H9 (cell line): ENCODE data around the gene MIPEP. TPM values are rescaled to one million over a fixed set of nuclear protein-coding genes. Genes with fewer than 3 reads are reported as not detected.

Experiments used
- DNase-seq: peaks from one replicate; pipeline ENCODE4 v3.0.0-alpha.2; 2017
- H2AFZ ChIP-seq: one replicate; pipeline ENCODE4 v1.6.1; 2013; ENCODE audit warnings: mild to moderate bottlenecking, low read length, control low read depth, moderate library complexity
- H2AK5ac ChIP-seq: 2 replicates; pipeline ENCODE4 v1.6.1; 2013; ENCODE audit warnings: low read length, control low read depth, mixed read lengths; ENCODE audit not compliant: insufficient read length
- H2BK120ac ChIP-seq: one replicate; pipeline ENCODE4 v1.6.1; 2013; ENCODE audit warnings: low read depth, mild to moderate bottlenecking, low read length, control low read depth, inconsistent platforms; ENCODE audit not compliant: poor library complexity, severe bottlenecking
- H2BK12ac ChIP-seq: 2 replicates; pipeline ENCODE4 v1.6.1; 2013; ENCODE audit warnings: low read length, control low read depth, mixed read lengths, low read depth; ENCODE audit not compliant: insufficient read length
- H2BK15ac ChIP-seq: 2 replicates; pipeline ENCODE4 v1.6.1; 2013; ENCODE audit warnings: low read depth, low read length, control low read depth
- H2BK20ac ChIP-seq: one replicate; pipeline ENCODE4 v1.6.1; 2013; ENCODE audit warnings: low read depth, mild to moderate bottlenecking, low read length, control low read depth, inconsistent platforms; ENCODE audit not compliant: poor library complexity, severe bottlenecking
- H2BK5ac ChIP-seq: 2 replicates; pipeline ENCODE4 v1.6.1; 2013; ENCODE audit warnings: low read length, control low read depth, mixed read lengths; ENCODE audit not compliant: insufficient read length
- H3K14ac ChIP-seq: 2 replicates; pipeline ENCODE4 v1.6.1; 2013; ENCODE audit warnings: low read length, control low read depth; ENCODE audit not compliant: insufficient read depth
- H3K18ac ChIP-seq: 2 replicates; pipeline ENCODE4 v1.6.1; 2013; ENCODE audit warnings: low read depth, mild to moderate bottlenecking, mixed read lengths, low read length, control low read depth; ENCODE audit not compliant: insufficient read length
- H3K23ac ChIP-seq: 2 replicates; pipeline ENCODE4 v1.6.1; 2013; ENCODE audit warnings: low read length, control low read depth, mixed read lengths, low read depth; ENCODE audit not compliant: insufficient read length
- H3K23me2 ChIP-seq: 2 replicates; pipeline ENCODE4 v1.6.1; 2013; ENCODE audit warnings: low read depth, mild to moderate bottlenecking, mixed read lengths, low read length, control low read depth; ENCODE audit not compliant: insufficient read length, poor library complexity, severe bottlenecking
- H3K27ac ChIP-seq: 2 replicates; pipeline ENCODE4 v1.5.1; 2013; ENCODE audit warnings: low read length, control low read depth, mixed read lengths, low read depth; ENCODE audit not compliant: insufficient read length
- H3K27me3 ChIP-seq: 2 replicates; pipeline ENCODE4 v1.6.1; 2013; ENCODE audit warnings: low read length, control low read depth, inconsistent platforms; ENCODE audit not compliant: insufficient read depth
- H3K4ac ChIP-seq: 2 replicates; pipeline ENCODE4 v1.6.1; 2013; ENCODE audit warnings: low read depth, mild to moderate bottlenecking, control low read depth, inconsistent platforms, low read length, moderate library complexity
- H3K4me1 ChIP-seq: 2 replicates; pipeline ENCODE4 v1.6.1; 2013; ENCODE audit warnings: low read length, control low read depth, inconsistent platforms; ENCODE audit not compliant: insufficient read depth
- H3K4me2 ChIP-seq: 2 replicates; pipeline ENCODE4 v1.6.1; 2013; ENCODE audit warnings: low read length, control low read depth, mixed read lengths; ENCODE audit not compliant: insufficient read length, insufficient read depth
- H3K56ac ChIP-seq: 2 replicates; pipeline ENCODE4 v1.6.1; 2013; ENCODE audit warnings: low read depth, mild to moderate bottlenecking, mixed read lengths, low read length, control low read depth; ENCODE audit not compliant: insufficient read length
- H3K79me1 ChIP-seq: 2 replicates; pipeline ENCODE4 v1.6.1; 2013; ENCODE audit warnings: low read depth, mild to moderate bottlenecking, moderate library complexity, low read length, control low read depth, inconsistent platforms; ENCODE audit not compliant: insufficient read depth, poor library complexity, severe bottlenecking
- H3K79me2 ChIP-seq: 2 replicates; pipeline ENCODE4 v1.6.1; 2013; ENCODE audit warnings: low read length, control low read depth, inconsistent platforms; ENCODE audit not compliant: insufficient read depth
- H3K9ac ChIP-seq: 2 replicates; pipeline ENCODE4 v1.6.1; 2013; ENCODE audit warnings: low read length, control low read depth, mixed read lengths; ENCODE audit not compliant: insufficient read length; ENCODE audit errors: extremely low read depth
- H3K9me3 ChIP-seq: one replicate; pipeline ENCODE4 v1.6.1; 2013; ENCODE audit warnings: low read depth, low read length, inconsistent platforms; ENCODE audit not compliant: control insufficient read depth
- H3T11ph ChIP-seq: one replicate; pipeline ENCODE4 v1.6.1; 2013; ENCODE audit warnings: mild to moderate bottlenecking, low read length, control low read depth, inconsistent platforms
- H4K20me1 ChIP-seq: one replicate; pipeline ENCODE4 v1.6.1; 2013; ENCODE audit not compliant: control insufficient read depth, insufficient read length, insufficient read depth
- H4K5ac ChIP-seq: 2 replicates; pipeline ENCODE4 v1.6.1; 2013; ENCODE audit warnings: low read depth, mild to moderate bottlenecking, mixed read lengths, low read length, control low read depth; ENCODE audit not compliant: insufficient read length
- H4K8ac ChIP-seq: replicated peaks from 2 replicates; pipeline ENCODE4 v1.6.1; 2013; ENCODE audit warnings: low read length, control low read depth, mixed read lengths, low read depth; ENCODE audit not compliant: insufficient read length
- H4K91ac ChIP-seq: 2 replicates; pipeline ENCODE4 v1.6.1; 2013; ENCODE audit warnings: low read depth, mild to moderate bottlenecking, moderate library complexity, mixed read lengths, low read length, control low read depth; ENCODE audit not compliant: insufficient read length
- H3K27ac Mint-ChIP-seq, 3 experiments: 2 replicates in 2 of 3; 3 replicates in 1 of 3; pipeline ENCODE4 v1.8.0; 2020 to 2021; ENCODE audit warnings: mixed read lengths in 3 of 3, mild to moderate bottlenecking in 1 of 3, moderate library complexity in 1 of 3
- H3K27me3 Mint-ChIP-seq: 2 replicates; pipeline ENCODE4 v1.8.0; 2021; ENCODE audit warnings: low read depth, mild to moderate bottlenecking, moderate library complexity, mixed read lengths
- H3K36me3 Mint-ChIP-seq, 3 experiments: 2 replicates in 2 of 3; 3 replicates in 1 of 3; pipeline ENCODE4 v1.8.0; 2020 to 2021; ENCODE audit warnings: low read depth in 3 of 3, mixed read lengths in 3 of 3; ENCODE audit not compliant: insufficient read depth in 1 of 3
- H3K4me1 Mint-ChIP-seq, 2 experiments: 2 replicates each; pipeline ENCODE4 v1.8.0; 2020; ENCODE audit warnings: mixed read lengths in 2 of 2
- H3K4me3 Mint-ChIP-seq, 2 experiments: 2 replicates in 1 of 2; 3 replicates in 1 of 2; pipeline ENCODE4 v1.8.0; 2020 to 2021; ENCODE audit warnings: mild to moderate bottlenecking in 2 of 2, mixed read lengths in 2 of 2, moderate library complexity in 1 of 2
- H3K9me3 Mint-ChIP-seq, 2 experiments: 2 replicates in 1 of 2; 3 replicates in 1 of 2; pipeline ENCODE4 v1.8.0; 2020; ENCODE audit warnings: mild to moderate bottlenecking in 2 of 2, mixed read lengths in 2 of 2, moderate library complexity in 1 of 2
- CTCF ChIP-seq: fragments of 200-600 bp; sonication (generic); conservative IDR thresholded peaks from 3 replicates; pipeline ENCODE4 v1.8.0; 2021; ENCODE audit warnings: antibody characterized with exemption, mild to moderate bottlenecking
- WGBS: extraction: QIAGEN DNeasy Blood & Tissue Kit; methylation state at CpG from one replicate; pipeline ENCODE4 v1.1.7; 2013; ENCODE audit warnings: missing lambda C conversion rate, low lambda C conversion rate, mixed read lengths; ENCODE audit not compliant: insufficient read length; ENCODE audit errors: extremely low coverage; 5-methylcytosine and 5-hydroxymethylcytosine counted together
- total RNA-seq: library from RNA; stranded (reverse); gene quantifications from 2 replicates; pipeline ENCODE4 v1.2.1, GENCODE V29; 2021

MIPEP gene
- total RNA-seq, 1 experiment from 2014 or later: 18.5 TPM

GRCh38 chr13:23778002-23778652 lies 111.1 kb downstream of the MIPEP start:
- no peak overlapping the region for H3K4me3 Mint-ChIP-seq
- H3K4me1 Mint-ChIP-seq: no peaks in the 10 kb centered on the region; a peak in 1 of 4 replicates
- no CpG with 5 or more reads among the region's 2 CpGs for WGBS

More at GRCh38 chr13:23778002-23778652, 111.1 kb downstream of the MIPEP start:
- Histone ChIP-seq H2BK5ac (no peak overlapping the region), H3K4ac (no peak overlapping the region), H3K23ac (no peak overlapping the region), H2BK15ac (no peak overlapping the region), H2AFZ (no peak overlapping the region), H3K4me2 (no peak overlapping the region), H2BK12ac (no peak overlapping the region), H3K23me2 (no peaks in the 10 kb centered on the region), H3K27ac (no peak overlapping the region), H3K4me1 (no peaks in the 10 kb centered on the region), H3K27me3 (no peaks in the 10 kb centered on the region), H4K91ac (no peak overlapping the region), H2BK20ac (no peak overlapping the region), H4K8ac (no peak overlapping the region), H3K79me1 (no peaks in the 10 kb centered on the region), H3K9me3 (no peaks in the 10 kb centered on the region), H4K20me1 (no peaks in the 10 kb centered on the region), H4K5ac (no peak overlapping the region), H3K9ac (no peak overlapping the region), H3K79me2 (no peaks in the 10 kb centered on the region), H2AK5ac (no peak overlapping the region), H3T11ph (no peak overlapping the region), H2BK120ac (no peak overlapping the region), H3K18ac (no peak overlapping the region), H3K14ac (no peak overlapping the region), H3K56ac (no peak overlapping the region)
- DNase-seq: no peak
- Mint-ChIP-seq H3K27me3 (no peaks in the 10 kb centered on the region; the same call in 1 of the 2 replicates), H3K36me3 (peaks cover 20 to 29% (median 24%) of the 10 kb centered on the region in 3 experiments), H3K27ac (no peak overlapping the region), H3K9me3 (peaks cover 26 to 29% of the 10 kb centered on the region in 2 experiments)
- TF ChIP-seq CTCF: no peak; the same call in 2 of the 3 replicates
